ENCODE measurements around the gene DRD3.
A peak's percentile ranks its signal among the peaks of the same experiment; 100 is the strongest.

Gene DRD3

DNA sequence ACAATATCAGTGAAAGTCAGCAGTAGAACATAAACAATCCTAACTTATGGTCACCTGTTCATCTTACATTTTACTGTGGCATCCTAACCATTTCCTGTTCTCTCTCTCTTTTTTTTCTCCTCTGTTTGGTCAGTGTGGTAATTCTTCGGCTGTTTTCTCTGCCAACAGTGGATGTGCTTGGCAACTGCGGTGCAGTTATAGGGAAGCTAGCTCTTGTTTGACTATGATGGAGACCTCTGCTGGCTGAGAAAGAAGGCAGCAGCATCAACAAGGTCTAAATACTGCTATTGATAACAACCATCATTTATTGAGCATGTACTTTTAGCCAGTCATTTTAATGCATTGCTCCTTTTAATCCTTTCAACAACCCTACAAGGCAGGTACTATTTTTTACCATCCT is 723 bp upstream of the DRD3 start:
- DNase-seq: no peak

GRCh38 chr3:114176890-114177289 is 2.0 kb downstream of the DRD3 start:
- DNase-seq: no peak

GRCh38 chr3:114176487-114176886 is 2.4 kb downstream of the DRD3 start:
- no peak for DNase-seq

GRCh38 chr3:114175204-114175987 is 3.5 kb downstream of the DRD3 start:
- DNase-seq: no peak

- no peak for DNase-seq
Observed at GRCh38 chr3:114171677-114172076, 7.2 kb downstream of the DRD3 start.

DNA sequence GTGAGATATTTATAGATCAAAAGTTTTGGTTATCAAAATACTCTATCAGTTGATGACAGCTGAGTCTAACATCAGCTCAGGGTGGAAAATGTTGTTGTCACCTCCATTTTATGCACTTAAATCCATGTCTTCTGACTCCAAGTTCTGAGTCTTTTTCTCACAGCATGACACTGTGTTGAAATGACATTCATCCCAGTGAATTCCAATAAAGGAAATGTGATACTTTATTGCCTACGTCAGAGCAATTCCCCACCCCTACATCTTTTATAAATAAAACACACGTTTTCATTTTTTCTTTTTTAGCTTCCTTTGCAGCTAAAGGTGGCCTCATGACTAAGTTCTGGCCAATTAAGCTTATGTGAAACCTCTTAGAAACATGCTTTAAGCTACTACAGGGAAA is 10.7 kb downstream of the DRD3 start:
- no peak for DNase-seq

DNA sequence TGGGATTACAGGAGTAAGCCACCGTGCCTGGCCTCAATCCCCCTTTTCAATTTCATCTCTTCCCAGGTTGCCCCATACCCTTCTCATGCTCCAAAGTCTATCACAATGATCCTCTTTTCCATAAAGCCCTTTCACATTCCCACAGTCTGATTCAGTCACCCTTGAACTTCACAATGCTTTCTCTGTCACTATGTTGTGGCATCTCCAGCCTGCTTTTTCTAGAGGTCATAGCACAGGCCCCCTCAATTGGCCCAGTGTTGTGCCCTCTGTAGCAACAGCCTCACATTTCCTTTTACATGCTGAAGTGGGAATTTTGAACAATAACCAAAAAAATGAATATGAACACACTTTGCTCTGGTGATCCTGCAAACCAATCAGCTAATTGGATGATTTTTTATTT is 21.5 kb downstream of the DRD3 start:
- no peak for DNase-seq

DNA sequence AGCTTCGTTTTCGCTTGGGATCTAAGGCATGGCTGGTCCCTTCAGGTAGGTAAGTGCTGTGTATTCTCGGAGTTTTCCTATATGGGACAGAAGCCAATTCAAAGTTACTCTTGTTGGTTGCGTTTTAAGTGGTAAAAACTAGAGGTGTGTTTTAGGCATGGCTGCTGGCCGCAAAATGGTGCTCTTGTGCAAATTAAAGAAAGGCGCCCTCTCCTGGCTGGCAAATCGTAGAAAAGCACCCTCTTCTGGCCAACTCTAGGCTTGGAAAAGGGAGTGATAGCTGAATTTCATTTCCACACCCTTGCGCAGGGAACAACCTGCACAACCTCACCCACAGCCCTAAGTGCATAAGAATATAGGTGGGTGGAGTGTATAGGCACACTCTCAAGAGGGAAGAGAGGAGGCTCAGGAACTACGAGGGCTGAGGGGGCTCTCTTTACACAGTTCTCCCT is 23.5 kb downstream of the DRD3 start:
- DNase-seq: no peak

DNA sequence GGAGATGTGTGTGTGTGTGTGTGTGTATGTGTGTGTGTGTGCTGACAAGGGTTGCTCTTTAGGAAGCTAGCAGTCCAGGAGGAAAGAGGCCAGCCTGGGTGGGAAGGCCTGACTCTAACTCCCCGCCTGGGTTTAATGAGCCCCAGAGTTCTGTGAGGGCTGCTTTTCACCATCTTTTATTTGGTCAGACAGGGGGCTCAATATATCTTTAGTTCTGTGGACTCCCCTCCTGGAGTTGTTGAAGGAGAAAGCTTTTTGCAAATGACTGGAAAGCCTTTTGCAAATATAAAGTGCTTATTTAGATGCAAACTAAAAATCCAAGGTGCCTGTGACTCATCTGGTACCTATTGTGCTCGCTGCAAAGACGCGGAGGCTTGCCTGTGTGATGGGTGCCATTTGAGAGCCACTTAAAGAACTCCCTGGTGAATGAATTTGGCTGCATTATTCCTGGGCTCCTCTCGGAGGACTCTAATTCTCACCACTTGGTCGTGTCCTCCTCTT is 24.5 kb downstream of the DRD3 start:
- DNase-seq: no peak

DNA sequence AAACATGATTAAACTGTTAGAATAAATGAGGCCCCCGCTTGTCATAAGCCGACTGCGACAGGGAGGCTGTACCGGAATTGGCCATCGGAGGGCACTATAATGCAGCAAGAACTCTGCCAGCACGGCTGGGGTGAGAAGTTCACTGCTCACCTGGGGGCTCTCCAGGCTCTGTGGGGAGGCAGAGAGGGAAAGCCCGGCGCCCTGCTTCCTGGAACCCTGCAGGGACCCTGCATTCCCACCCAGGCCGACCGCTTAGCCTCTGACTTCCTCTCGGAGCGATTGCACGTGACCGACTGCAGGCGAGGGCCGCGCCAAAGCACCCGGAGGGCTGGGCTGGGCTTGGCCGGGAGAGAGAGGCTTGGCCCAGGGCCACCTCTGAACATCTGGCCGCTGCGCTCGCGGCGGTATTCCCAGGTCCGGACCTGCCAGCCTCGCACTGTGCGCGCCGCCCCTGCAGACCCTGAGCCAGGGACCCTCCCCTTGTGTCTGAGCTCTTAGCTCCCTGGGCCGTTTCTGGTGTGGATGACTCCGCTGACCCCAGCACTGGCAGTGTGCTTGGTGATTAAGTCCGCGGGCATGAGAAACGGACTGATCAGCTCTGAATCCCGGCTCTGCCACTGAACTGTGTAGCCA is 26.2 kb downstream of the DRD3 start:
- peak; percentile 69 for DNase-seq

DNA sequence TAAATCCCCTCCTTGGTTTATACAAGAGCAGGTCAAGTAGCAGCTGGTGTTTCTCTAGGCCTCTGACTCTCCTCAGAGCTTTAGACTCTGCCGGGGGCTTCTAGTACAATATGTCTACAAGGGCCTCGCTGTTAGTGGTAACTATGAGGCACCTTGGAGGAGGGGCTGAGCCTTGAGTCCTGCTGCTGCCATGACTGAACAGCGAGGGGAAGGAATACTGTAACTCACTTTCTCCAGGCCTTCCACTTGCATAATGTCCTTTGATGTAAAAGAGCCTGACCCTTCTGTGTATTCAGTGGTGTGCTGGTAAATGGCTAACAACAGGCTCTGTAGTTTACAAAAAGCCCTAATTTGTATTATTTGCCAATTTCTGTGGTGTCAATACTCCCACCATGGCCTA is 27.8 kb downstream of the DRD3 start:
- no peak for DNase-seq

DNA sequence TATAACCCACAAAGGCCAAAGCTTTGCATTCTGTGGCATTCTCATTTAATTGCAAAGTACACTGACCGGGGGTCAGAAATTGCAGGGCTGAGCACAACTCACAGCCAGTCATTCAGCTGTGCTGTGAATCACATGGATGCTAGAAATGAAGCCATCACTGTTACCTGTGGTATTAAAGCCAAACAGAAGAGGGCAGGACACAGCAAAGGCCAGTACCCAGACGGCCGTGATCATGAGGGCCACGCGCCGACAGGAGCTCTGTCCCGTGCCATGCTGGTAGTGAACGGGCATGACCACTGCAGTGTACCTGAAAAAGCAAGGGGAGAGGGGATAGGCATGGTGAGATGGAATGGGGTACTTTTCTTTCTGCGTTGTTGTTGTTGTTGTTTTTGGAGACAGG is 31.6 kb downstream of the DRD3 start:
- no peak for DNase-seq

DNA sequence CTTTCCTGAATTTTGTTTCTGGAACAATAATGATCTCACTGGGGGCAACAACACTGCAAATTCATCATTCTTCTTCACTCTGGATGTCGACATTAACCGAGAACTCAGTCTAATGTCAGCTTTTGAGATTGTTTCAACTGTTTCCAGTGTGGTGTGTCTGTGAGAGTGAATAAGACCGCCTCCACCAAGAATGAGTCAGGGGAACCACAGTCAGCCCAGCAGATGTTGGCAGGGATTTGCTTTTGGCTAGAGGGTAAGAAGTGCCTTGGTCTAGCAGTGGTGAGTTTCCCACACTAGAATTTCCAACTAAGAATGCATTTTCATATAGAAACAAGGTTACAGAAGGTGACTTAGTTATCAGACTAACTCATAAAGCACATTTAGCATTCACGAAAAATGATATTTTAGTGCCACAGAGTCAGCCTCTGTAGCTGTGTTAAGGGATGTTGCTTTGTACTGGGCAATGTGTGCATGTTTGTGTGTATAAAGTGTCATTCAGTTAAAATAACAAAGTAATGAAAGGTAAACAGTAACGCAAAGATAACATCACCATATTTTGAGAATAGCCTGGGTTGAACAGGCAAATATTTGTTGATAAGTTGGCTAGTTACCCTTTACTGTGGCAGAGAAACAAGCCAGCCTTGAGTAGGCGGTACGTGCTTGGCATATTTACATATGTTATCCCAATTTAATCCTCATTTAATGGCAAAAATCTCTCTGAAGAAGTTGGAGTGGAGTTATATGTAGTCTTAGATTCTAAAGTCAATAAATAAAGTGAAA is 33.8 kb downstream of the DRD3 start:
- no peak for DNase-seq

DNA sequence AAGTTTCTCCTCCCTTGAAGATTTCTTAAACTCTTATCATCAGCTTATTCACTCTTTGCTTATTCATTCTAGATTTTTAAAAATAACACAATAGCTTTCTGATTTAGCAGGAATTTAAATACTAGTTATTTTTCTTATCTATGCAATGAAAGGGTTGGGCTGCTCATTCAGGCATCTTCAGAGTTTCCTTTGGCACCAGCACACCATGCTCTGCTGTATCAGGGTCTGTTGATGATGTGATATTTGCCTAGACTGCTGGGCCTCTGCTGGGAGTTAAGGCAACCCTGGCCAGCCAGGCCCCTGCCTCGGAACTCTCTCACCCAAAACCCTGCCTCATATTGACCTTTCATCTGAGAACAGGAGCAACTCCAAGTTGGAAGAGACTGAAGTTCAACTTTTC is 35.0 kb downstream of the DRD3 start:
- DNase-seq: no peak

DNA sequence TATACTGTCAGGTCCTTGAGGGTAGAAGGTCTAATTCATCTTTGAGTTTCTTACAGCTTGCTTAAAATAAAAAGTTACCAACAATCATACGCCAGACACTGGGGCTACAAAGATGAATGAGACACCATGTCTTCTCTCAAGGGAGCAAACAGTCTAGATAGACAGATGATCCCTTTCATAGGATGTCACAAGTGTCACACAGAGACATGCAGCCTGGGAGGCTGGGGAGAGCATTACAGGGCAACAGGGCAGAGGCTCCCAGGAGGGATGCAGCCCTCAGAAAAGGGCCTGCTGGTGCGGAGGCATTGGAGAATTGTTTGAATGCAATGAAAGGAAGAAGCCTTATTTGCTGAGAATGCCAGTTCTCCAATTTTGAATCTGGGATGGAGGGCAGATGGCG is 39.0 kb downstream of the DRD3 start:
- no peak for DNase-seq

DNA sequence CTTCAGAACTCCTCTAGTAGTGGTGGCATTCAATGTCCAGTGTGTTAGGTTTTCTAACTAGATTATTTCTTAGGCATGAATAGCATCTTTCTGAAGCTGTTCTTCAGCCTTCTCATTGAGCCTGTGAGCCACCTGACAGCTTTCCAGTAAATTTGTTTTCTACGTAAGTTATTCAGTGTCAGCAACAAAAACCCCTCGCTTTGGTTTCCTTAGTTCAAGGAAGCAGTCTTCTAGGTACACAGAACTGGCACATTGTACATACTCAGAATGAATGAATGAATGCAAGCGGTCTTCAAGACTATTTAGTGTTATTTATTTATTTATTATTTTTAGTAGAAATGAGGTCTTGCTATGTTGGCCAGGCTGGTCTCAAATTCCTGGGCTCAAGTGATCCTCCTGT is 44.9 kb downstream of the DRD3 start:
- no peak for DNase-seq

- no peak for DNase-seq
Observed at GRCh38 chr3:114132500-114132899, 46.4 kb downstream of the DRD3 start.

DNA sequence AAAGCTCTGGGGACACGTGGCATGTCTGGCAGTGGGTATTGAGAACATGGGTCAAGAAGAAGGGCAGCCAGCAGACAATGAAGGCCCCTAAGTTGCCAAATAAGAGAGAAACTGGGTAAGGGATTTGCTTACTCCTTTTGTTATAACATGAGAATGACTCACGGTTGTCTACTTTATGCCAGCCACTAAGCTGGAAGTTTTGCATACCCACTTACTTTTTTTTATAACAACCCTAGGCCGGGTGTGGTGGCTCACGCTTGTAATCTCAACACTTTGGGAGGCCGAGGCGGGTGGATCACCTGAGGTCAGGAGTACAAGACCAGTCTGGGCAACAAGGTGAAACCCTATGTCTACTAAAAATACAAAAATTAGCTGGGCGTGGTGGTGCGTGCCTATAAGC is 50.0 kb downstream of the DRD3 start:
- no peak for DNase-seq

DNA sequence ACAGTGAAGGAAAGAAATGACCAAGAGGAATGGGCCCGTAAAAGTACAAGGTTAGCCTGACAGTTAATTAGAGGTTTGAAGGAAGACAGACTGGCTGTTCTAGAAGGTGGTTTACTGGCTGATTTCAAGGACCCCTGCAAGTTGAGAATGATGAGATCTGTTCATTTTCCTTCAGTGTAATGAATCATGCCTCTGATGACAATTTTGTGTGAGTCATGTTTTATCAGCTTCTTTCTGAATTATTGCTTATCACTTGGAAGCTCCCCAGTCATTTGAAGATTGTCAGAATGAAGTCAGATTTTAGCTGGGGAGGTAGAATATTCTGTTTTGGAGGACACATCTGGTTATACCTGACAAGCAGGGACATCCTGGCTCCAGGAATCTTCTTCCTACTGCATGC is 50.6 kb downstream of the DRD3 start:
- DNase-seq: no peak

- no peak for DNase-seq
Observed at GRCh38 chr3:114127517-114127916, 51.3 kb downstream of the DRD3 start.

- no peak for DNase-seq
Observed at GRCh38 chr3:114126461-114126860, 52.4 kb downstream of the DRD3 start.

DNA sequence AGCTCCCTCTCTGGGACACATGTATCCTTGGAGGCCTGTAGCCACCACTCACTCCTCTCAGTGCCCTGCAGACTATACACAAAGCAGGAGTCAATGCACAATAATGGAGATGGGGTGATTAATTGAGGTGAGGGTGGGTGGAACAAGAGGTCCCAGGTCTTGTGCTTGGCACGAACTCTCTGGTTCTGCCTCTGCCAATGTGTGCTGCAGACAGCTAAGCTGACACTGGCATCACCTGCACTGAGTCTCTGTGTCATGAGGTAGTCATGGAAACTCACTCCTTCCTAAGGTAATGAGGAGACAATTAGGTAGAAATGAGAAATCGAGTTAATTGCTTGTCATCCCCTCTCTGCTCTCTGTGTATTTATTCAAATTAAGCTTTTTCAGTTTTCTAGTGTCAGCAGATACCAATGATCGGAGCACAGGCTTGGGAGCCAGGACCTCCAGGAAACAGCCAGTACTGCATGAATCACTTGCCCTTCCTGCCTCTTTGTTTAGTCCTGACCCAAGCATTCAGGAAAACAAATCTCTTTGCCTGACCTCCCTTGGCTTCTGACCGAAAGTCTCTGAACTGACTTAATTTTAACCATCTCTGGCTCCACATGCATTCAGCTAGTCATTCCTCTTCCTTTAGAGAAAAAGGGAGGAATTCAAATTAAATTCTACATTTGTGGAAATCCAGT is 56.7 kb downstream of the DRD3 start:
- no peak for DNase-seq

DNA sequence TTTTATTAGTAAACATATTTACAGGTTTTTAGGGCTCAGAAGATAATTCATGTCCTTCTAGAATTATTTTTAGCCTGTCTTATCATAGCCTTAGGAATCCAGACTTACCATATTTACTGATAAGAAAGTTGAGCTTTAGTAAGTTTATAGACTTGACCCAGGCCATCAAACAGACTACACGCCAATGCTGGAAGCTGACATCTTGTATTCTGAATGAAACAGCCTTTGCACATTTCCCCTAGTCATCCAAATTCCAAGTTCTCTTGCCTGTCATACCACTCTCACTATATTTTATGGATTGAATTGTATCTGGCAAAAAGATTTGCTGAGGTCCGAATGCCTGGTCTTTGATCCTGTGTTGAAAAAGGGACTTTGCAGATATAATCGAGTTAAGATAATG is 58.6 kb downstream of the DRD3 start:
- no peak for DNase-seq
